HG02759 (cell line): Measurements from ENCODE around the gene LRMDA.
"Not testable (repeated sequence)": the region's sequence is repeated elsewhere in the genome, so short reads cannot be mapped to it uniquely, and the experiment has no call there.

Source experiments
- ATAC-seq: cut with Tn5 transposase; IDR thresholded peaks from one replicate; pipeline ENCODE4 v1.9.1; 2021; ENCODE audit warnings: mild to moderate bottlenecking, moderate library complexity; ENCODE audit not compliant: unreplicated experiment

LRMDA gene

GRCh38 chr10:76125900-76126299, 694.5 kb downstream of the LRMDA start:
- ATAC-seq = no peak

- no peak for ATAC-seq
Measured at GRCh38 chr10:76126607-76127527, 695.4 kb downstream of the LRMDA start.

GRCh38 chr10:76127984-76128589, 696.7 kb downstream of the LRMDA start:
- ATAC-seq = no peak

GRCh38 chr10:76129213-76129612, 697.8 kb downstream of the LRMDA start:
- ATAC-seq = no peak

GRCh38 chr10:76130892-76131291, 699.5 kb downstream of the LRMDA start:
- ATAC-seq = no peak

- ATAC-seq = no peak
Measured at GRCh38 chr10:76133597-76134255, 702.3 kb downstream of the LRMDA start.

- ATAC-seq = no peak
Measured at GRCh38 chr10:76136961-76137360, 705.5 kb downstream of the LRMDA start.

GRCh38 chr10:76138286-76138685, 706.9 kb downstream of the LRMDA start:
- no peak for ATAC-seq

- ATAC-seq = no peak
Measured at GRCh38 chr10:76138906-76139305, 707.5 kb downstream of the LRMDA start.

- ATAC-seq = no peak
Measured at GRCh38 chr10:76139431-76139830, 708.0 kb downstream of the LRMDA start.

- ATAC-seq = no peak
Measured at GRCh38 chr10:76141376-76141775, 710.0 kb downstream of the LRMDA start.

- ATAC-seq = not testable (repeated sequence)
Measured at GRCh38 chr10:76148217-76148616, 716.8 kb downstream of the LRMDA start.

GRCh38 chr10:76149182-76149581, 717.8 kb downstream of the LRMDA start:
- no peak for ATAC-seq

GRCh38 chr10:76149602-76150138, 718.2 kb downstream of the LRMDA start:
- no peak for ATAC-seq

- ATAC-seq = no peak
Measured at GRCh38 chr10:76150139-76150875, 718.9 kb downstream of the LRMDA start.

- no peak for ATAC-seq
Measured at GRCh38 chr10:76150876-76151288, 719.5 kb downstream of the LRMDA start.

GRCh38 chr10:76152186-76152585, 720.8 kb downstream of the LRMDA start:
- ATAC-seq = no peak

- no peak for ATAC-seq
Measured at GRCh38 chr10:76155961-76156360, 724.5 kb downstream of the LRMDA start.

- ATAC-seq = no peak
Measured at GRCh38 chr10:76160446-76161300, 729.2 kb downstream of the LRMDA start.

- ATAC-seq = no peak
Measured at GRCh38 chr10:76161301-76161582, 729.8 kb downstream of the LRMDA start.
